ENCODE results near the gene STK38. TPM values are rescaled to one million over a fixed set of nuclear protein-coding genes. Genes with fewer than 3 reads are reported as not detected.

STK38 gene
- total and polyA plus RNA-seq, 2 of the 13 experiments (the other 11 are each of a cell fraction or from before 2014, with no cell fraction given) = 10.3 to 20.7 TPM

DNA sequence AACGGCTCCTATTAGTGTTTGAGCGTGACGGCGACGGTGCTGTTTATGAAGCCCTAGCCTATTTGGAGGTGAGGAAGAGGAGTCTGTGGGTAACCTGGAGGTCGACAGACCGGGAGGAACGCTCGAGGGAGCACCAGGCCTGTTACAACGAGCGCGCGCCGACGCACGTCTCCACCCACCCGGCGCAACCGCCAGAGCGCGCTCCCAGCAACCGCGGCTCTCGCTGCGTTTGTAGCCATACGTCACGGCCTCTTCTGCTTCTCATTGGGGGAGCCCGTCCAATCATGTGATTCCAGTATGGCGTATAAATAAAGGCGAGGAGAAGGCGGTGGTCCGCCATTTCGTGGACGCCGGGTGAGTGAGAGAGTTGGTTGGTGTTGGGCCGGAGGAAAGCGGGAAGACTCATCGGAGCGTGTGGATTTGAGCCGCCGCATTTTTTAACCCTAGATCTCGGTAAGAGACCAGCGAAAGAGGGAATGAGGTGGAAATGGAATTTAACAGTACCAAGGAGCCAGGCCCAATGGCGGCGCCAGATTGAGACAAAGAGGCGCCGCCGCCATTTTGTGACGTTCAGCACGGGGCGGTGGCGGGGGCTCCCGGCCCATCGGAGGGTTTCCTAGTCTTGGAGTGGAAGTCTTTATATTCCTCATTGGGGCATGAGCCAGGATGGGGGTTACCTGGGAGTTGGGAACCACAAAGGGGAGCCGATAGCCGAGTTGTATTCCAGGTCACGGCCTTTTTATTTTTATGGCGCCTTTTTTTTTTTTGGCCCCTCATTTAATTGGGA, 46.9 kb upstream of the STK38 start, which contains the start of gene SRSF3 (continued):
- TF ChIP-seq SIN3A (IDR thresholded peaks at IDR 0.05; ENCODE audit: borderline replicate concordance, low read depth, low read length) (peak; percentile 95), SSRP1 (CRISPR knock-in tag; IDR thresholded peaks at IDR 0.05) (0 out of 2 replicates have a peak, but pooled peaks have one; percentile 35), TSC22D2 (CRISPR knock-in tag; IDR thresholded peaks at IDR 0.05; ENCODE audit: borderline replicate concordance) (peak; percentile 75), ZNF354B (CRISPR knock-in tag; IDR thresholded peaks at IDR 0.05) (0 out of 2 replicates have a peak, but pooled peaks have one; percentile 45), TBP (CRISPR knock-in tag; IDR thresholded peaks at IDR 0.05) (peak; percentile 59; the same call in 1 of the 2 replicates), KDM2A (CRISPR knock-in tag; IDR thresholded peaks at IDR 0.05; ENCODE audit: borderline replicate concordance, low read depth) (peak; percentile 84), KDM3A (CRISPR knock-in tag; IDR thresholded peaks at IDR 0.05; ENCODE audit: low read depth) (no peak; the same call in 1 of the 2 replicates)
- TF ChIP-seq, protein P1, sequence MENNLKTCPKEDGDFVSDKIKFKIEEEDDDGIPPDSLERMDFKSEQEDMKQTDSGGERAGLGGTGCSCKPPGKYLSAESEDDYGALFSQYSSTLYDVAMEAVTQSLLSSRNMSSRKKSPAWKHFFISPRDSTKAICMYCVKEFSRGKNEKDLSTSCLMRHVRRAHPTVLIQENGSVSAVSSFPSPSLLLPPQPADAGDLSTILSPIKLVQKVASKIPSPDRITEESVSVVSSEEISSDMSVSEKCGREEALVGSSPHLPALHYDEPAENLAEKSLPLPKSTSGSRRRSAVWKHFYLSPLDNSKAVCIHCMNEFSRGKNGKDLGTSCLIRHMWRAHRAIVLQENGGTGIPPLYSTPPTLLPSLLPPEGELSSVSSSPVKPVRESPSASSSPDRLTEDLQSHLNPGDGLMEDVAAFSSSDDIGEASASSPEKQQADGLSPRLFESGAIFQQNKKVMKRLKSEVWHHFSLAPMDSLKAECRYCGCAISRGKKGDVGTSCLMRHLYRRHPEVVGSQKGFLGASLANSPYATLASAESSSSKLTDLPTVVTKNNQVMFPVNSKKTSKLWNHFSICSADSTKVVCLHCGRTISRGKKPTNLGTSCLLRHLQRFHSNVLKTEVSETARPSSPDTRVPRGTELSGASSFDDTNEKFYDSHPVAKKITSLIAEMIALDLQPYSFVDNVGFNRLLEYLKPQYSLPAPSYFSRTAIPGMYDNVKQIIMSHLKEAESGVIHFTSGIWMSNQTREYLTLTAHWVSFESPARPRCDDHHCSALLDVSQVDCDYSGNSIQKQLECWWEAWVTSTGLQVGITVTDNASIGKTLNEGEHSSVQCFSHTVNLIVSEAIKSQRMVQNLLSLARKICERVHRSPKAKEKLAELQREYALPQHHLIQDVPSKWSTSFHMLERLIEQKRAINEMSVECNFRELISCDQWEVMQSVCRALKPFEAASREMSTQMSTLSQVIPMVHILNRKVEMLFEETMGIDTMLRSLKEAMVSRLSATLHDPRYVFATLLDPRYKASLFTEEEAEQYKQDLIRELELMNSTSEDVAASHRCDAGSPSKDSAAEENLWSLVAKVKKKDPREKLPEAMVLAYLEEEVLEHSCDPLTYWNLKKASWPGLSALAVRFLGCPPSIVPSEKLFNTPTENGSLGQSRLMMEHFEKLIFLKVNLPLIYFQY (CRISPR knock-in tag; IDR thresholded peaks at IDR 0.05; ENCODE audit: borderline replicate concordance) = peak; percentile 83
- TF ChIP-seq, protein P2, sequence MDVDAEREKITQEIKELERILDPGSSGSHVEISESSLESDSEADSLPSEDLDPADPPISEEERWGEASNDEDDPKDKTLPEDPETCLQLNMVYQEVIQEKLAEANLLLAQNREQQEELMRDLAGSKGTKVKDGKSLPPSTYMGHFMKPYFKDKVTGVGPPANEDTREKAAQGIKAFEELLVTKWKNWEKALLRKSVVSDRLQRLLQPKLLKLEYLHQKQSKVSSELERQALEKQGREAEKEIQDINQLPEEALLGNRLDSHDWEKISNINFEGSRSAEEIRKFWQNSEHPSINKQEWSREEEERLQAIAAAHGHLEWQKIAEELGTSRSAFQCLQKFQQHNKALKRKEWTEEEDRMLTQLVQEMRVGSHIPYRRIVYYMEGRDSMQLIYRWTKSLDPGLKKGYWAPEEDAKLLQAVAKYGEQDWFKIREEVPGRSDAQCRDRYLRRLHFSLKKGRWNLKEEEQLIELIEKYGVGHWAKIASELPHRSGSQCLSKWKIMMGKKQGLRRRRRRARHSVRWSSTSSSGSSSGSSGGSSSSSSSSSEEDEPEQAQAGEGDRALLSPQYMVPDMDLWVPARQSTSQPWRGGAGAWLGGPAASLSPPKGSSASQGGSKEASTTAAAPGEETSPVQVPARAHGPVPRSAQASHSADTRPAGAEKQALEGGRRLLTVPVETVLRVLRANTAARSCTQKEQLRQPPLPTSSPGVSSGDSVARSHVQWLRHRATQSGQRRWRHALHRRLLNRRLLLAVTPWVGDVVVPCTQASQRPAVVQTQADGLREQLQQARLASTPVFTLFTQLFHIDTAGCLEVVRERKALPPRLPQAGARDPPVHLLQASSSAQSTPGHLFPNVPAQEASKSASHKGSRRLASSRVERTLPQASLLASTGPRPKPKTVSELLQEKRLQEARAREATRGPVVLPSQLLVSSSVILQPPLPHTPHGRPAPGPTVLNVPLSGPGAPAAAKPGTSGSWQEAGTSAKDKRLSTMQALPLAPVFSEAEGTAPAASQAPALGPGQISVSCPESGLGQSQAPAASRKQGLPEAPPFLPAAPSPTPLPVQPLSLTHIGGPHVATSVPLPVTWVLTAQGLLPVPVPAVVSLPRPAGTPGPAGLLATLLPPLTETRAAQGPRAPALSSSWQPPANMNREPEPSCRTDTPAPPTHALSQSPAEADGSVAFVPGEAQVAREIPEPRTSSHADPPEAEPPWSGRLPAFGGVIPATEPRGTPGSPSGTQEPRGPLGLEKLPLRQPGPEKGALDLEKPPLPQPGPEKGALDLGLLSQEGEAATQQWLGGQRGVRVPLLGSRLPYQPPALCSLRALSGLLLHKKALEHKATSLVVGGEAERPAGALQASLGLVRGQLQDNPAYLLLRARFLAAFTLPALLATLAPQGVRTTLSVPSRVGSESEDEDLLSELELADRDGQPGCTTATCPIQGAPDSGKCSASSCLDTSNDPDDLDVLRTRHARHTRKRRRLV (CRISPR knock-in tag; IDR thresholded peaks at IDR 0.05) = peak; percentile 78
- TF ChIP-seq, protein P3, sequence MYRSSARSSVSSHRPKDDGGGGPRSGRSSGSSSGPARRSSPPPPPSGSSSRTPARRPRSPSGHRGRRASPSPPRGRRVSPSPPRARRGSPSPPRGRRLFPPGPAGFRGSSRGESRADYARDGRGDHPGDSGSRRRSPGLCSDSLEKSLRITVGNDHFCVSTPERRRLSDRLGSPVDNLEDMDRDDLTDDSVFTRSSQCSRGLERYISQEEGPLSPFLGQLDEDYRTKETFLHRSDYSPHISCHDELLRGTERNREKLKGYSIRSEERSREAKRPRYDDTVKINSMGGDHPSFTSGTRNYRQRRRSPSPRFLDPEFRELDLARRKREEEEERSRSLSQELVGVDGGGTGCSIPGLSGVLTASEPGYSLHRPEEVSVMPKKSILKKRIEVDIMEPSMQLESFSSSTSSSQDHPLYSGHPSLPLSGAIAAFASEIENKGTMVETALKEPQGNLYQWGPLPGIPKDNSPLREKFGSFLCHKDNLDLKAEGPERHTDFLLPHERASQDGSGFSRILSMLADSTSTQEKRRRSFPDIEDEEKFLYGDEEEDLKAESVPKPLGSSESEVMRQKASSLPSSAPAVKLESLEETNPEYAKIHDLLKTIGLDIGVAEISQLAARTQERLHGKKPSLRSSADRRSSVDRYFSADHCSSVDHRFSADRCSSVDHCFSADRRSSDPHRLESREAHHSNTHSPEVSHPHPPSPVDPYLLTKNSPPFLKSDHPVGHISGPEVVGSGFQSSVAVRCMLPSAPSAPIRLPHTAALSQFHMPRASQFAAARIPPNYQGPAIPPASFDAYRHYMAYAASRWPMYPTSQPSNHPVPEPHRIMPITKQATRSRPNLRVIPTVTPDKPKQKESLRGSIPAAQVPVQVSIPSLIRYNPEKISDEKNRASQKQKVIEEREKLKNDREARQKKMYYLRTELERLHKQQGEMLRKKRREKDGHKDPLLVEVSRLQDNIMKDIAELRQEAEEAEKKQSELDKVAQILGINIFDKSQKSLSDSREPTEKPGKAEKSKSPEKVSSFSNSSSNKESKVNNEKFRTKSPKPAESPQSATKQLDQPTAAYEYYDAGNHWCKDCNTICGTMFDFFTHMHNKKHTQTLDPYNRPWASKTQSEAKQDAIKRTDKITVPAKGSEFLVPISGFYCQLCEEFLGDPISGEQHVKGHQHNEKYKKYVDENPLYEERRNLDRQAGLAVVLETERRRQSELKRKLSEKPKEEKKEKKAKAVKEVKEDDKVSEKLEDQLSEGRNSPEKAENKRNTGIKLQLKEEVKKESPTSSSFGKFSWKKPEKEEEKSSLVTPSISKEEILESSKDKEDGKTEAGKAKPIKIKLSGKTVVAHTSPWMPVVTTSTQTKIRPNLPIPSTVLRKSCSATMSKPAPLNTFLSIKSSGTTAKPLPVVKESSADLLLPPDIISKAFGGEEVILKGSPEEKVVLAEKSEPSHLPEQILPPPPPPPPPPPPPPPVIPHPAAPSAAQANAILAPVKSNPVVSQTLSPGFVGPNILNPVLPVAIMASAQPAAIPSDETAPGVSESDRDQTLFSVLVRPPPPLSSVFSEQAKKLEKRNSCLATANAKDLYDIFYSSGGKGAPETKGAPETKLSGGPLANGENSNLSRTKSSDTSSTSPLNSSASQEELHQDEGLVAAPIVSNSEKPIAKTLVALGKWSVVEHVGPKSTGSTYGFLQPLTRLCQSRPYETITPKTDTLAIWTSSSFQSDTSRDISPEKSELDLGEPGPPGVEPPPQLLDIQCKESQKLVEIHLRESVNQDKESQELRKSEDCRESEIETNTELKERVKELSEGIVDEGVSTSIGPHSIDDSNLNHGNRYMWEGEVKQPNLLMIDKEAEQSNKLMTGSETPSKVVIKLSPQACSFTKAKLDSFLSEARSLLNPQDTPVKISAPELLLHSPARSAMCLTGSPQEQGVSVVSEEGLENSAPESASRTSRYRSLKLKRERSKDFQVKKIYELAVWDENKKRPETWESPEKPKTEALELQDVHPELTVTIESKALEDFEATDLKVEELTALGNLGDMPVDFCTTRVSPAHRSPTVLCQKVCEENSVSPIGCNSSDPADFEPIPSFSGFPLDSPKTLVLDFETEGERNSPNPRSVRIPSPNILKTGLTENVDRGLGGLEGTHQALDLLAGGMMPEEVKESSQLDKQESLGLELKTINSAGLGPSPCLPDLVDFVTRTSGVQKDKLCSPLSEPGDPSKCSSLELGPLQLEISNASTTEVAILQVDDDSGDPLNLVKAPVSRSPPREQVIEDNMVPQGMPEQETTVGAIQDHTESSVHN (CRISPR knock-in tag; IDR thresholded peaks at IDR 0.05) = no peak; the same call in 1 of the 2 replicates
